ENCODE measurements around the gene AUTS2. TPM values are rescaled to one million over a fixed set of nuclear protein-coding genes. Genes with fewer than 3 reads are reported as not detected.

Gene AUTS2
- total RNA-seq, 1 donor from 2014 or later = 2.1 TPM

- DNase-seq = no peak
- Mint-ChIP-seq H3K9me3 (no peaks in the 10 kb centered on the region), H3K36me3 (ENCODE audit: low read depth) (no peaks in the 10 kb centered on the region), H3K4me1 (no peaks in the 10 kb centered on the region), H3K4me3 (no peak overlapping the region), H3K27me3 (no peaks in the 10 kb centered on the region), H3K27ac (no peak overlapping the region)
- intact Hi-C loops (cut with micrococcal nuclease) = no loop called here
Measured at GRCh38 chr7:69663911-69664832, 65.9 kb downstream of the AUTS2 start.

DNA sequence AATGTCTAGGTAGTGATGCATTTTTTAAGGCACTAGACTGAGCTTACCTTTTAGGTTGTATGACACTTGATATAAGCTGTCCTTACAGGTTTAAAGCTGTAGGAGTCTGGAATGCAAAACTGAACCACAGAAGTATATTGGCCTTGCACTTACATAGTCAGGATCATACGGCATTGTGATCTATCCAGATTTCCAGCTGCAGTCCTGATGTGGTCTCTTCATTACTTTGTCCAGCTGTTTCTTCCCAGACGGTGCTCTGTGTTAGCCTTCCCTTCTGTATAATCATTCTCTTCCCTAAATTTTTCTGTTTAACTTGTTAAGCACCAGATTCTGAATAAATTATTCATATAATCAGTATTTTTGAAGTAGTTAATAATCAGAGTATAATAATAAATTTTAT is 67.1 kb downstream of the AUTS2 start:
- no peak overlapping the region for H3K27ac Mint-ChIP-seq

GRCh38 chr7:69668339-69668870 is 70.1 kb downstream of the AUTS2 start:
- Mint-ChIP-seq H3K4me1 (no peaks in the 10 kb centered on the region), H3K27me3 (no peaks in the 10 kb centered on the region), H3K36me3 (ENCODE audit: low read depth) (no peaks in the 10 kb centered on the region), H3K27ac (no peak overlapping the region), H3K4me3 (no peak overlapping the region), H3K9me3 (no peaks in the 10 kb centered on the region)
- intact Hi-C loops (cut with micrococcal nuclease) = no loop called here
- no peak for DNase-seq

More for the DNA sequence above, 67.1 kb downstream of the AUTS2 start:
- no peaks in the 10 kb centered on the region for H3K9me3 Mint-ChIP-seq
- no peaks in the 10 kb centered on the region for H3K27me3 Mint-ChIP-seq
- no peaks in the 10 kb centered on the region for H3K36me3 Mint-ChIP-seq (ENCODE audit: low read depth)
- H3K4me3 Mint-ChIP-seq = no peak overlapping the region
- no peaks in the 10 kb centered on the region for H3K4me1 Mint-ChIP-seq
- intact Hi-C loops (cut with micrococcal nuclease) = no loop called here
- DNase-seq = no peak

DNA sequence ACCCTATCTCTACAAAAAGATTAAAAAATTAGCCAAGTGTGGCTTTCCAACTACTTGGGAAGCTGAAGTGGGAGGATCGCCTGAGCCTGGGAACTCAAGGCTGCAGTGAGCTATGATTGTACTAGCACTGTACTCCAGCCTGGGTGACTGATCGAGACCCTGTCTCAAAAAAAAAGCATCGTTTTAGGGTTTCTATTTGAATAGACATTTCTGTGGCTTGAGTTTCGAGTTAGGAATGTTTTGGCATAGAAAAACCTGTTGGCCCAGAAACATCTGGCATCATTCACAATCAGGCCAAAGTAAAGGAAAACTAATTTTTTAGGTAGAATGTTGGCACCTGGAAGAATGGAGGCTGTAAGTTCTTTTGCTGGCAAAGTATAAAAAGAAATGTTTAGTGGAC is 72.4 kb downstream of the AUTS2 start:
- intact Hi-C loops (cut with micrococcal nuclease) = no loop called here
- no peaks in the 10 kb centered on the region for H3K4me1 Mint-ChIP-seq
- no peaks in the 10 kb centered on the region for H3K36me3 Mint-ChIP-seq (ENCODE audit: low read depth)
- no peak for DNase-seq
- no peak overlapping the region for H3K4me3 Mint-ChIP-seq
- no peak overlapping the region for H3K27ac Mint-ChIP-seq
- no peaks in the 10 kb centered on the region for H3K9me3 Mint-ChIP-seq
- no peaks in the 10 kb centered on the region for H3K27me3 Mint-ChIP-seq

GRCh38 chr7:69673074-69673473 is 74.8 kb downstream of the AUTS2 start:
- no peaks in the 10 kb centered on the region for H3K9me3 Mint-ChIP-seq
- no peaks in the 10 kb centered on the region for H3K36me3 Mint-ChIP-seq (ENCODE audit: low read depth)
- H3K4me3 Mint-ChIP-seq = no peak overlapping the region
- no peak overlapping the region for H3K27ac Mint-ChIP-seq
- no peak for DNase-seq
- H3K4me1 Mint-ChIP-seq = no peaks in the 10 kb centered on the region
- intact Hi-C loops (cut with micrococcal nuclease) = no loop called here
- no peaks in the 10 kb centered on the region for H3K27me3 Mint-ChIP-seq

- H3K9me3 Mint-ChIP-seq = no peaks in the 10 kb centered on the region
- no peaks in the 10 kb centered on the region for H3K36me3 Mint-ChIP-seq (ENCODE audit: low read depth)
- H3K27ac Mint-ChIP-seq = no peak overlapping the region
- H3K4me3 Mint-ChIP-seq = no peak overlapping the region
- H3K27me3 Mint-ChIP-seq = no peaks in the 10 kb centered on the region
- no peak for DNase-seq
- intact Hi-C loops (cut with micrococcal nuclease) = no loop called here
- H3K4me1 Mint-ChIP-seq = no peaks in the 10 kb centered on the region
Measured at GRCh38 chr7:69674701-69675182, 76.5 kb downstream of the AUTS2 start.

DNA sequence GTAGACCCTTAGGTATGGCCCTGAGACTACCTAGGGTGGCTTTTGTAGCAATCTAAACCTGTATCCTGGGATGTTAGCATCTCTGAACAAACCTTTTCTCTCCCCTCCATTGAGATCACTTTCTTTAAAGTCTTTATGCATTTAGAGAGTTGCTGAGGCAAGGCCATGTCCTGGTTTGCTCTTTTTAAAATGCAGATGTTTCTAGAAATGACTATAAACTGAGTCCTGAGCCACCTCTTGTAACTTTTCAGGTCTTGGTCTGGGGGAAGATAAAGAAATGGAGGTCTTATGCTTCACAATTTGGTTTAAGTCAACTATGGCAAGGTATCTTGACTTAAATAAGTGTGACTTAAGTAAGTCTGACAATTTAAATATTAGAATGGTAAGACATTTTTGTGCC is 78.0 kb downstream of the AUTS2 start:
- H3K9me3 Mint-ChIP-seq = no peaks in the 10 kb centered on the region
- H3K36me3 Mint-ChIP-seq (ENCODE audit: low read depth) = no peaks in the 10 kb centered on the region
- H3K27ac Mint-ChIP-seq = no peak overlapping the region
- intact Hi-C loops (cut with micrococcal nuclease) = no loop called here
- DNase-seq = no peak
- H3K4me1 Mint-ChIP-seq = no peaks in the 10 kb centered on the region
- no peaks in the 10 kb centered on the region for H3K27me3 Mint-ChIP-seq
- no peak overlapping the region for H3K4me3 Mint-ChIP-seq

DNA sequence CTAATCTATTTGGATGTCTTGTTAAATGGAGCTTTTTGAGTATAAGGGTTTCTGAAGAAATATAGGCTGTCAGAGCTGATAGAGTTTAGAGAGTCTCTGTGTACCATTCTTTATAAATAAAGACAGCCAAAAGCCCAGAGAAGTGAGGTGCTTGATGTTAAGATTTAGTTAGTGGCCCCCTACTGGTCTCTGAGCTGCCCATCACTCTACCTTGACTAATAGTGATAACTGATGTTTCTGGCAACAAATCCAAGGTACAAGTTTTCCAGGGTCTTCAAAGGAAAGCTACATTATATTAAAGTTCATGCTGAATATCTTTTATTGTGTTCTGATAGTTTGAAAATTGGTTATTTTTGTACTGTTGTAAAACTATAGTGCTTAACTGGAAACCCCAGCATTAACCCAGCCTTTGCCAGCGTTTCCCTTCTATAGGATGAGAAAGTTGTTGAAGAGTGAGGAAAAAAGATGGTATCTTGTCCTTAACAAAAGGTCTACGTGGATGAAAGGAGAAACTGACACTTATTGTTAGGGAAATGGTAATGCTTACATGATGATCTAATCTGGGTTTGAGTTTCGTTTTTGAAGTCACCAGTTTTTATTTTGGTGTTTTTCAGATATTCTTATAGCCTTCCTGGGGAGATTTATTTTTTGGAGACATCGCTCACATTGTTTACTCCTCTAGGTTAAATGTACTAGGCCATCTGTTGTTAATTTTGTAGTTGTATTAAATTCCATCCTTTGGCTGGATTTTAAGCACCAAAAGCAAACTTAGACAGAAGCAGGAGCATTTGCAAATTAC is 79.0 kb downstream of the AUTS2 start:
- no peaks in the 10 kb centered on the region for H3K27me3 Mint-ChIP-seq
- H3K4me1 Mint-ChIP-seq = no peaks in the 10 kb centered on the region
- H3K27ac Mint-ChIP-seq = no peak overlapping the region
- H3K4me3 Mint-ChIP-seq = no peak overlapping the region
- H3K36me3 Mint-ChIP-seq (ENCODE audit: low read depth) = no peaks in the 10 kb centered on the region
- intact Hi-C loops (cut with micrococcal nuclease) = no loop called here
- no peaks in the 10 kb centered on the region for H3K9me3 Mint-ChIP-seq
- DNase-seq = no peak

DNA sequence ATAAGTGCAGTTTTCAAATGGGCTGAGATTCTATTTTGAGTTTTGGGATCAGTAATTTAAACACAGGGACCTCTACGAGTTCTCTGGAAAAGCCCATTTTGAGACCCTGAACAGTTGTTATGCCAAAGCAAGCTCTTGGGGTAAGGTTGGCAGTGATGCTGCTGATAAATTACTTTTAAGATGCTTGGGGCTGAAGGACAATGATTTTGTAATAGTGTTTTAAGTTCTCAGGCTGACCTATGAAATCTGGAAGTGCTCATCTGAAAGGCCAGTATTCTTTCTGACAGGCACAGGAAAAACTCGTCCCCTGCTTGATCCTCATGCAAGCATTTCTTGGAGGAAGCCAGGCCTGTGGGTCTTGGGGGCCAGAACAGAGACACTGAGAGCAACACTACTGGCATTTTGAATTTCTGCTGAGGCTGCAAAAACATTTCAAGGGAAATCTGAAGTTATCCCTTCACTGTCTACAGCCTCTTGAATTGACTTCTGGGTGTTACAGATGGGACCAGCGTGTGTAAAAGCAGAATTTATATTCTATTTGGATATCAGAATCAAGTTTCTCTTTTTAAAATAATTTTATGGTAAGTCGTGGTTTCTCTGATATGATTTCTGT is 79.7 kb downstream of the AUTS2 start:
- intact Hi-C loops (cut with micrococcal nuclease) = no loop called here
- no peak overlapping the region for H3K4me3 Mint-ChIP-seq
- DNase-seq = no peak
- H3K36me3 Mint-ChIP-seq (ENCODE audit: low read depth) = no peaks in the 10 kb centered on the region
- no peaks in the 10 kb centered on the region for H3K27me3 Mint-ChIP-seq
- H3K4me1 Mint-ChIP-seq = no peaks in the 10 kb centered on the region
- H3K9me3 Mint-ChIP-seq = no peaks in the 10 kb centered on the region
- no peak overlapping the region for H3K27ac Mint-ChIP-seq

GRCh38 chr7:69678494-69679187 is 80.4 kb downstream of the AUTS2 start:
- no peaks in the 10 kb centered on the region for H3K9me3 Mint-ChIP-seq
- no peak overlapping the region for H3K4me3 Mint-ChIP-seq
- no peak overlapping the region for H3K27ac Mint-ChIP-seq
- no peaks in the 10 kb centered on the region for H3K36me3 Mint-ChIP-seq (ENCODE audit: low read depth)
- no peak for DNase-seq
- H3K27me3 Mint-ChIP-seq = no peaks in the 10 kb centered on the region
- intact Hi-C loops (cut with micrococcal nuclease) = no loop called here
- H3K4me1 Mint-ChIP-seq = no peaks in the 10 kb centered on the region

DNA sequence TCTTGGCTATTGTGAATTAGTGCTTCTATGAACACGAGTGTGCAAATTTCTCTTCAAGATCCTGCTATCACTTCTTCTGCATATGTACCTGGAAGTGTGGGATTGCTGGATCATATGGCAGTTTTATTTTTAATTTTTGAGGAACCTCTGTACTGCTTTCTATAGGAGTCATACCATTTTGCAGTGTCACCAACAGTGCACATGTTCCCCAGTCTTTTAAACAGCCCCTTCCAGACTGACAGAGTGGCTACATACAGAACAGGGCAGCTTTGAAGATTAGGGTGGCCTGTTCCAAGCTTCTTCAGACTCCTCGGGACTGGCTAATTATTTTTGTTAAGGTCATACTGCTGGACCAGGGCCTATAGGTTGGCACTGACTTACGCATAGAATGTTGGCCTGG is 82.9 kb downstream of the AUTS2 start:
- DNase-seq = no peak
- intact Hi-C loops (cut with micrococcal nuclease) = no loop called here
- no peaks in the 10 kb centered on the region for H3K27me3 Mint-ChIP-seq
- no peaks in the 10 kb centered on the region for H3K4me1 Mint-ChIP-seq
- H3K9me3 Mint-ChIP-seq = no peaks in the 10 kb centered on the region
- no peaks in the 10 kb centered on the region for H3K36me3 Mint-ChIP-seq (ENCODE audit: low read depth)
- no peak overlapping the region for H3K4me3 Mint-ChIP-seq
- H3K27ac Mint-ChIP-seq = no peak overlapping the region

DNA sequence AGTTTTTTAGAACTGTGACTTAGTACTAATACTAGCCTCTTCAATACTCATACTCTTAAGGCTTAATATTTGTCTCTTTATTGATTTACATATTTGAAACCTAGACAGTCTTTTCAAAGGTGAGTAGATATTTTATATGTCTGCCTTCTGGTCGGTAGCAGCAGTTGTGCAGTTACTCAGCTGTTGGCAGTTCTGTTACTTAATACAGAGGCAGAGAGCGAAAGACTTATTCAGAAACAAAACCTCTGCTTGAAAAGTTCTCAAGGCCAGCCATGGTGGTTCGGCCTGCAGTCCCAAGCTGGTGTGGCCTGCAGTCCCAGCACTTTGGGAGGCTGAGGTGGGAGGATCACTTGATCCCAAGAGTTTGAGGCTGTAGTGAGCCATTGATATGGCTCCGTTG is 84.2 kb downstream of the AUTS2 start:
- Mint-ChIP-seq H3K4me3 (no peak overlapping the region), H3K4me1 (no peaks in the 10 kb centered on the region), H3K27ac (no peak overlapping the region), H3K9me3 (no peaks in the 10 kb centered on the region), H3K27me3 (no peaks in the 10 kb centered on the region), H3K36me3 (ENCODE audit: low read depth) (no peaks in the 10 kb centered on the region)
- intact Hi-C loops (cut with micrococcal nuclease) = no loop called here
- DNase-seq = no peak

DNA sequence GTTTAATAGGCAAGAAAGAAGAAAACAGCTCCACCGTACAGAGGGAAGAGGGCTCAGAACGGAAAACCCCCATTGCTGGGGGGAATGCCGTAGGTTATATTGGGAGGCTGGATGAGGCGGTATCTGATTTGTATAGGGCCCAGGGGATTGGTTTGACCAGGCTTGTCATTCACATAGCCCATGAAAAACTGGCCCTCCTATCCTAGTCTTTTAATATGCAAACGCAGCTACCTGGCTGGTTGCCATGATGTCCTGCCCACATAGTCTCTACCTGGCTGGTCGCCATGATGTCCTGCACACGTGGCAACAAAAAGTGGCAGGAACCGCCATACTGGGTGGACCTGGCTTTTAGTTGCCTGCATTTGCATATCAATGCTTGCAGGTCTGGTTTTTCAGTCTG is 84.7 kb downstream of the AUTS2 start:
- no peaks in the 10 kb centered on the region for H3K9me3 Mint-ChIP-seq
- H3K27ac Mint-ChIP-seq = no peak overlapping the region
- no peak overlapping the region for H3K4me3 Mint-ChIP-seq
- no peak for DNase-seq
- H3K4me1 Mint-ChIP-seq = no peaks in the 10 kb centered on the region
- no peaks in the 10 kb centered on the region for H3K36me3 Mint-ChIP-seq (ENCODE audit: low read depth)
- intact Hi-C loops (cut with micrococcal nuclease) = no loop called here
- no peaks in the 10 kb centered on the region for H3K27me3 Mint-ChIP-seq

All from activated CD4-positive, alpha-beta T cell treated with anti-CD3 and anti-CD28 coated beads, Interleukin-2, amount 10 ng/mL, durations not matched to agents 24 days and 14 days (primary cell).